LNCaP clone FGC (cell line): ENCODE results near the gene CD200R1.

Experiments
- DNase-seq: peaks from one replicate; pipeline ENCODE4 v3.0.0-alpha.2; 2011; ENCODE audit warnings: low read depth
- H3K4me3 ChIP-seq: 2 replicates; pipeline ENCODE4 v1.5.1; 2011; ENCODE audit warnings: mild to moderate bottlenecking, low read depth, low read length, control low read depth
- CTCF ChIP-seq: IDR thresholded peaks from 2 replicates; pipeline ENCODE4 v1.5.1; 2012; ENCODE audit warnings: mild to moderate bottlenecking; ENCODE audit not compliant: control insufficient read depth, insufficient read depth; ENCODE audit errors: extremely low read depth

The CD200R1 gene

GRCh38 chr3:112990672-112991602 is 16.0 kb upstream of the CD200R1 start, which contains the start of gene GTPBP8:
GTPBP8 (plus strand) TSS chr3:112990984; CDS start chr3:112991000, 16 bp downstream.
- peak within 1 kb of the TSS; percentile 92 for H3K4me3 ChIP-seq
- DNase-seq = peak; percentile 75
- no peak for TF ChIP-seq CTCF

GRCh38 chr3:112987710-112988334 is 12.9 kb upstream of the CD200R1 start:
- no peak for TF ChIP-seq CTCF
- no peak for DNase-seq
- H3K4me3 ChIP-seq = no peak overlapping the region

GRCh38 chr3:112984485-112984884 is 9.6 kb upstream of the CD200R1 start:
- no peak overlapping the region for H3K4me3 ChIP-seq
- DNase-seq = peak; percentile 81
- no peak for TF ChIP-seq CTCF

- no peak overlapping the region for H3K4me3 ChIP-seq
- DNase-seq = no peak
- no peak for TF ChIP-seq CTCF
Observed at GRCh38 chr3:112982710-112983109, 7.8 kb upstream of the CD200R1 start.

- no peak overlapping the region for H3K4me3 ChIP-seq
- TF ChIP-seq CTCF = no peak
- DNase-seq = no peak
Observed at GRCh38 chr3:112980080-112980479, 5.2 kb upstream of the CD200R1 start.

- H3K4me3 ChIP-seq = no peak overlapping the region
- peak; percentile 49 for TF ChIP-seq CTCF
- DNase-seq = no peak
Observed at GRCh38 chr3:112979244-112979832, 4.4 kb upstream of the CD200R1 start.
